Skeletal muscle tissue (tissue), 4 donors: ENCODE results near the gene AGPS. TPM values are rescaled to one million over a fixed set of nuclear protein-coding genes. Genes with fewer than 3 reads are reported as not detected.
"Not testable (repeated sequence)": the region's sequence is repeated elsewhere in the genome, so short reads cannot be mapped to it uniquely, and the experiment has no call there.

Experiments
- H3K27ac ChIP-seq: one replicate; pipeline ENCODE4 v1.7.0; 2013; ENCODE audit warnings: mild to moderate bottlenecking, low read depth, low read length, inconsistent platforms
- H3K27me3 ChIP-seq, 3 donors: one replicate each; pipeline ENCODE4 v1.7.0; 2013; ENCODE audit warnings: low read length in 3 of 3; ENCODE audit not compliant: control insufficient read depth in 3 of 3, insufficient read depth in 3 of 3
- H3K36me3 ChIP-seq, 3 donors: one replicate each; pipeline ENCODE4 v1.7.0; 2013; ENCODE audit warnings: low read length in 3 of 3; ENCODE audit not compliant: control insufficient read depth in 3 of 3, insufficient read depth in 3 of 3
- H3K4me1 ChIP-seq, 3 donors: one replicate each; pipeline ENCODE4 v1.7.0; 2013; ENCODE audit warnings: low read length in 3 of 3, mild to moderate bottlenecking in 3 of 3; ENCODE audit not compliant: control insufficient read depth in 3 of 3, insufficient read depth in 3 of 3
- H3K4me3 ChIP-seq, 3 donors: one replicate each; pipeline ENCODE4 v1.7.0; 2013; ENCODE audit warnings: low read length in 3 of 3
- H3K9ac ChIP-seq, 3 donors: one replicate each; pipeline ENCODE4 v1.7.0; 2013; ENCODE audit warnings: low read length in 3 of 3, mild to moderate bottlenecking in 3 of 3, moderate library complexity in 2 of 3, low read depth in 1 of 3
- H3K9me3 ChIP-seq, 3 donors: one replicate each; pipeline ENCODE4 v1.7.0; 2013; ENCODE audit warnings: low read length in 3 of 3; ENCODE audit not compliant: control insufficient read depth in 3 of 3
- total RNA-seq: library from RNA; depleted of rRNA; stranded (reverse); fragments of >200 nt; gene quantifications from one replicate; pipeline ENCODE4 v1.2.3, GENCODE V29; 2014
- donor health status: Osteomylitis.

Gene AGPS
- 29.7 TPM for total RNA-seq

DNA sequence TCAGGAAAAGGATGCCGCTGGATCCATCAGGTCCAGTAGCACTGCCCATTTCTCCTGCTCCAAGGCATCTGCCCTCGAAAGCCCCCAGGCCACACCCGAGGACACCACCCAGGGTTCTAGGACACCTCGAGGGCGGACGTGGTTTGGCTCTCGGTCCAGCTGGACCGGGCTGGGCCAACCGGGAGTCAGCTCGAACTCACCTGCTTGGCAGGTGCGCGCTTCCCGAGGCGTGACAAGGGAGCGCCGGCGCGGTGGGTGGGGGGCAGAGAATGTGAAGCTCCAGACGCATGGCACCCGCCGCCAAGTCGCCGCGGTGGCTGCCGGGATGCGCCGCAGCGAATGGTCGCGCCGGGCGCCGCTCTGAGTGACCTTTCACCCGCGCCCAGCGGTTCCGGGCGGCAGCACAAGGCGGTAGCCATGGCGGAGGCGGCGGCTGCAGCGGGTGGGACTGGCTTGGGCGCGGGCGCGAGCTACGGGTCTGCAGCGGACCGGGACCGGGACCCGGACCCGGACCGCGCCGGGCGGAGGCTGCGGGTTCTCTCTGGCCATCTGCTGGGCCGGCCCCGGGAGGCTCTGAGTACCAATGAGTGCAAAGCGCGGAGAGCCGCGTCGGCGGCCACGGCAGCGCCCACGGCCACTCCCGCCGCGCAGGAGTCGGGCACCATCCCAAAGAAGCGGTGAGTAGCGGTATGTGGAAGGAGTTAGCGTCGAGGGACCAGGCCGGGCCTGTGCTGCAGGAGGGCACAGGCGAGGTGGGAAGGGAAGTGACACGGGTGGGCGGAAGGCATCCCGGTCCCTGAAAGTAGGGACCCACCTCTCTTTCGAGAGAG is at the start of gene AGPS:
TSS of gene AGPS (plus strand) at position 401 of the 830 bp plus-strand sequence. CDS start at position 418, 17 bp downstream.
- peak within 1 kb of the TSS; percentile 89 to 92 (median 90) for H3K4me3 ChIP-seq
- peaks cover 9 to 14% (median 13%) of the 10 kb centered on the region in 3 donors for H3K4me1 ChIP-seq
- no peaks in the 10 kb centered on the region for H3K36me3 ChIP-seq
- no peaks in the 10 kb centered on the region for H3K27me3 ChIP-seq
- H3K27ac ChIP-seq, result peak within 1 kb of the TSS; percentile 67
- H3K9me3 ChIP-seq, result no peaks in the 10 kb centered on the region
- H3K9ac ChIP-seq, result peak within 1 kb of the TSS; percentile 87

DNA sequence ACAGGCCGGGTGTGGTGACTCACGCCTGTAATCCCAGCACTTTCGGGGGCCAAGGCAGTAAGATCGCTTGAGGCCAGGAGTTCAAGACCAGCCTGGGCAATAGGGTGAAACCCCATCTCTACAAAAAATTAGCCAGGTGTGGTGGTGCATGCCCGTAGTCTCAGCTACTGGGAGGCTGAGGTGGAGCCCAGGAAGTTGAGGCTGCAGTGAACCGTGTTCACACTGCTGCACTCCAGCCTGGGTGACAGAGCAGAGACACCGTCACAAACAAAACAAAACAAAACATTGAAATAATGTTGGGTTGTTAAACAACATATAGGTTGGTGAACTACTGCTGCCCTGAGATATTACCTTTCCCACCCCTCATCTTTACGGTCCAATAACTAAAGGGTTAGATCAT is 48.8 kb upstream of the AGPS start:
- no peak overlapping the region for H3K27ac ChIP-seq
- no peak overlapping the region for H3K9ac ChIP-seq
- H3K27me3 ChIP-seq, result no peaks in the 10 kb centered on the region
- no peaks in the 10 kb centered on the region for H3K4me1 ChIP-seq
- H3K4me3 ChIP-seq, result no peak overlapping the region
- no peaks in the 10 kb centered on the region for H3K9me3 ChIP-seq
- no peaks in the 10 kb centered on the region for H3K36me3 ChIP-seq

DNA sequence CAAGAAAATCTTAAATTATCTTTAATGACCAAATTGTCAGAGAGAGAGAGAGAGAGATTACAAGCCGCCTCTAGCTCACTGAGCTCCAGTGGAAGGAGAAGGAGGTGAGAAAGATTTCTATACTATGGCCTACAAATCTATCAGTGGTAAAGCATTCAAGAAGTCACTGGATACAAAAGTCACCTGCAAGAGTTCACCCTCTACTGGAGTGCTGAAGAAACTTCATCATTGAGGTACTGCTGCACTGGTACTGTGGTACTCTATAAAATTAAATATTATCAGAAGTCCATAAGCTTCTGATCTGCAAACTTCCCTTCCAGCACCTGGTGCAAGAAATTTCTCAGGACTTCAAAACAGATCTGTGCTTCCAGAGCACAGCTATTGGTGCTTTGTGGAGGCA is 48.3 kb upstream of the AGPS start:
- Histone ChIP-seq H3K9me3 (no peaks in the 10 kb centered on the region), H3K27ac (no peak overlapping the region), H3K4me3 (no peak overlapping the region), H3K9ac (no peak overlapping the region), H3K4me1 (no peaks in the 10 kb centered on the region), H3K27me3 (no peaks in the 10 kb centered on the region), H3K36me3 (no peaks in the 10 kb centered on the region)

DNA sequence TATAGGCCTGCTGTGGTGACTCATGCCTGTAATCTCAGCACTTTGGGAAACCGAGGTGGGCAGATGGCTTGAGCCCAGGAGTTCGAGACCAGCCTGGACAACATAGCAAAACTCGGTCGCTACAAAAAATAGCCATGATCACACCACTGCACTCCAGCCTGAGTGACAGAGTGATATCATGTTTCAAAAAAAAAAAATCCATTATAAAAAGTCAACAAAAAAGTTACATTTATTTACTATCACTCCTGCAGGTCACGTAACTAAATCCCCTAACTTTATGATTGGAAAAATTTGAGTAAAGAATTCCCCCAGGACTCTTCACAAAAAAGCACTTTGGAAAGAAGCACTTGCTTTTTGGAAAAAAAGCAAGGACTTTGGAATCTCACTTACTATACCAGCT is 46.4 kb upstream of the AGPS start:
- Histone ChIP-seq H3K9me3 (no peaks in the 10 kb centered on the region), H3K27ac (no peak overlapping the region), H3K4me1 (peaks cover 0 to 4% (median 3%) of the 10 kb centered on the region in 3 donors), H3K36me3 (no peaks in the 10 kb centered on the region), H3K27me3 (no peaks in the 10 kb centered on the region), H3K9ac (no peak overlapping the region), H3K4me3 (no peak overlapping the region)

DNA sequence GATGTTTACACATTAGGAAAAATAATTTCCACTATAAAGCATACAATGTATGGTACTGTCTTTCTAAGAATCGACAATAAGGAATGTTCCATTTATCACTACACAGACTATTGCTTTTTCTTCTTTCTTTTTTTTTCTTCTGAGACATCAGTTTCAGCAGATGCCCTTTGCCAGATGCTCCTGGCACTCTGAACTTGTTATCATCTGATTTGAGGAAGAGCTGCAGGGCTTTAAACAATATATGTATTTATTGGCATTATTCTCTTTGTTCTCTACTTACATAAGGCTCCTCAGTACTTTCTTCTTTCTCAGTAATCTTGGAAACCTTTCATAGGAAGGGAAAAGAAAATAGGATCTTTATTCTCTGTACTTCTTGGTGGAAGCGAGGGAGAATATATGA is 45.0 kb upstream of the AGPS start:
- Histone ChIP-seq H3K4me1 (peaks cover 0 to 4% (median 3%) of the 10 kb centered on the region in 3 donors), H3K27me3 (no peaks in the 10 kb centered on the region), H3K36me3 (no peaks in the 10 kb centered on the region), H3K4me3 (no peak overlapping the region), H3K9me3 (no peaks in the 10 kb centered on the region), H3K27ac (no peak overlapping the region), H3K9ac (no peak overlapping the region)

DNA sequence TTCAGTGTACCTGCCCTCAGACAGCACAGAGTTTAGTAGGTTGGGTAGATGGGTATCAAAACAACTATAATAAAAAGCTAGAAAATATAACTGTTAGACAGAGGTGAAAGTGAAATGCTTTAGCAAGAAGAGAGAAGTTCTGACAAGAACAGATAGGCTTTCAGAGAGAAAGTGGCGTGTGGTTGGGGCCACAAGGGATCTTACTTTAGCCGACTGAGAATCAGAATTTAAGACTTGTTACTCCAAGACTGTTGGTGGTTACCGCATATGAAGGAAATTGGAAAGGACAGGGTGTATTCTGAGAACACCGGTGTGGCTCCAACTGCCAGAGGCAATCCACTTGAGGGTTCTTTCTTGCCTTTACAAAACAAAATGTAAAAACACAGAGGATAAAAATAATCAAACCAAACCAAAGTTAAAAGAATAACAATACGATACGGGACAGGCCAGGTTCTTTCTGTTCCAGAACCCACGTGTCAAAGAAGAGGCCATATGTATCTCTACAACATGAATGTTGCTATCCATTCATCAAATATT is 44.4 kb upstream of the AGPS start:
- Histone ChIP-seq H3K27ac (no peak overlapping the region), H3K9ac (no peak overlapping the region), H3K36me3 (no peaks in the 10 kb centered on the region), H3K9me3 (no peaks in the 10 kb centered on the region), H3K27me3 (no peaks in the 10 kb centered on the region), H3K4me1 (peaks cover 0 to 8% (median 3%) of the 10 kb centered on the region in 3 donors), H3K4me3 (no peak overlapping the region)

DNA sequence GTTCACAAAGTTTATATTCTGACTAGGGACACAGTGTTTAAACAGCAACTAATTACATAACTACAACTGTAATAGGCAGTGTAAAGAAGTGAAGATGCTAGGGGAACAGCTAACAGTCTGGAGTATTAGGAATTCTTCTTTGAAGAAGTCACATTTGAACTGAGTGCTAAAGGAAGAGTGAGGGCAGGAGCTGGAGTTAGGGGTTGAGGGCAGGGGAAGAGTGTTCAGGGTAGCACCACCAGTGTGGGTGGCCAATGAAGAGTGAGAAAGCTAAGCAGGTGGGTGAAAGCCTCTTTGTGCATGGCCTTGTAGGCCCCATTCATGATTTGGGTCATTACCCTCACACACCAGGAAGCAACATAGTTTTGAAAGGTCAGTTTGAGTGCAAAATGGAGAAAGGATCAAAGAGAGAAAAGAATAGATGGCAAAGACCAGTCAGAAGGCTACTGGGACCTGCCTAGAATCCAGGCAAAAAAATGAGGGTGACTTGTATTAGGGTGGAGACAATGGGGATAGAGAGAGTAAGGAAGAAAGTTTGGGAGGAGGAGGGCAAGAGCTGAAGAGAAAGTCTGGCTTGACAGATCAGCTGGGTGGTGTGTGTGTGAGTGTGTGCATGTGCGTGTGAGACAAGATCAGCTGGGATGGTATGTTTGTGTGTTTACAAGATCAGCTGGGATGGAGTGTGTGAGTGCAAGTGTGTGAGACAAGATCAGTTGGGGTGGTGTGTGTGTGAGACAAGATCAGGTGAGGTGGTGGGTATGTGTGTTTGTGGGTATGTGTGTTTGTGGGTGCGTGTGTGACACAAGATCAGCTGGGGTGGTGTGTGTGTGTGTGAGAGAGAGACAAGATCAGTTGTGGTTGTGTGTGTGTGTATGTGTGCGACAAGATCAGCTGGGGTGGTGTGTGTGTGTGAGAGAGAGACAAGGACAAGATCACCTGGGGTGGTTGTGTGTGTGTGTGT is 43.6 kb upstream of the AGPS start:
- no peak overlapping the region for H3K9ac ChIP-seq
- H3K9me3 ChIP-seq, result no peaks in the 10 kb centered on the region
- no peak overlapping the region for H3K27ac ChIP-seq
- no peaks in the 10 kb centered on the region for H3K36me3 ChIP-seq
- H3K4me1 ChIP-seq, result peaks cover 0 to 8% (median 3%) of the 10 kb centered on the region in 3 donors
- no peak overlapping the region for H3K4me3 ChIP-seq
- H3K27me3 ChIP-seq, result no peaks in the 10 kb centered on the region

DNA sequence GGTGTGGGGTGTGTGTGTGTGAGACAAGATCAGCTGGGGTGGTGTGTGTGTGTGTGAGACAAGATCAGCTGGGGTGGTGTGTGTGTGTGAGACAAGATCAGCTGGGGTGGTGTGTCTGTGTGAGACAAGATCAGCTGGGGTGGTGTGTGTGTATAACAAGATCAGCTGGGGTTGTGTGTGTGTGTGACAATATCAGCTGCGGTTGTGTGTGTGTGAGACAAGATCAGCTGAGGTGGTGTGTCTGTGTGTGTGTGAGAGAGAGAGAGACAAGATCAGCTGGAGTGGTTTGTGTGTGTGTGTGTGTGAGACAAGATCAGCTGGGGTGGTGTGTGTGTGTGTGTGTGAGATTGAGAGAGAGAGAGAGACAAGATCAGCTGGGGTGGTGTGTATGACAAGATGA is 41.9 kb upstream of the AGPS start:
- H3K27ac ChIP-seq, result peak overlapping the region; percentile 34
- H3K9ac ChIP-seq, H3K4me1 ChIP-seq, H3K27me3 ChIP-seq, H3K9me3 ChIP-seq, H3K4me3 ChIP-seq, H3K36me3 ChIP-seq: not testable (repeated sequence)

DNA sequence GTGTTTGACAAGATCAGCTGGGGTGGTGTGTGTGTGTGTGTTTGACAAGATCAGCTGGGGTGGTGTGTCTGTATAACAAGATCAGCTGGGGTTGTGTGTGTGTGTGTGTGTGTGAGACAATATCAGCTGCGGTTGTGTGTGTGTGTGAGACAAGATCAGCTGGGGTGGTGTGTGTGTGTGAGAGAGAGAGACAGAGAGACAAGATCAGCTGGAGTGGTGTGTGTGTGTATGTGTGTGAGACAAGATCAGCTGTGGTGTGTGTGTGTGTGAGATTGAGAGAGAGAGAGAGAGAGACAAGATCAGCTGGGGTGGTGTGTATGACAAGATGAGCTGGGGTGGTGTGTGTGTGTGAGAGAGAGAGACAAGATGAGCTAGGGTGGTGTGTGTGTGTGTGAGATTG is 41.5 kb upstream of the AGPS start:
- H3K9ac ChIP-seq, H3K9me3 ChIP-seq, H3K27me3 ChIP-seq, H3K4me3 ChIP-seq, H3K4me1 ChIP-seq, H3K36me3 ChIP-seq: not testable (repeated sequence)
- peak overlapping the region; percentile 34 for H3K27ac ChIP-seq
